HFF-Myc (cell line): ENCODE data around the gene DDX60.
A peak's percentile ranks its signal among the peaks of the same experiment; 100 is the strongest.

Experiments
- DNase-seq: peaks from one replicate; pipeline ENCODE4 v3.0.0-alpha.2; 2011; ENCODE audit warnings: low read depth; ENCODE audit errors: extremely low read depth
- H3K4me3 ChIP-seq: replicated peaks from 2 replicates; pipeline ENCODE4 v1.5.1; 2011; ENCODE audit warnings: low read depth, mild to moderate bottlenecking, control low read depth, low read length
- TF ChIP-seq, protein P1 (sequence below): IDR thresholded peaks from 2 replicates; pipeline ENCODE4 v1.5.1; 2012; ENCODE audit warnings: mild to moderate bottlenecking, low read depth, low read length, control low read depth; ENCODE audit errors: missing control alignments

The DDX60 gene

DNA sequence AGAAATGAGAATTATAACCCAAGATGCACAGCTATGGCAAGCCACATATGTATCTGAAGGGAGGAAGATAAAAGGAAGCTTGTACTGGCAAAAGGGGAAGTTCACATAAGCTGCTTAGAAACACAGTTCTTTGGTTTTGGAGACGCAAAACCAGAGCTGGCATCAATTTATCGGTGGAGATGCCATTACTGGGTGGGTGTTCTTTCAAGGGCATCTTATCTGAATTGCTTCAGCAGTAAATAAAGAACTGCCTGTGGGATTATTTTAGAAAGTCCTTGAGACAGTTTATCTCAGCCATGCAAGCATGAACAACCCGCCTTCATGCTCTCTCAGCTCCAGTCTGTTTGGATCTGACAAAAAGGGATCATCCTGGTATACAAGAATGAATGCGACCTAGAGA lies 60.8 kb downstream of the DDX60 start:
- no peak for DNase-seq
- no peak overlapping the region for H3K4me3 ChIP-seq
- TF ChIP-seq, protein P1, sequence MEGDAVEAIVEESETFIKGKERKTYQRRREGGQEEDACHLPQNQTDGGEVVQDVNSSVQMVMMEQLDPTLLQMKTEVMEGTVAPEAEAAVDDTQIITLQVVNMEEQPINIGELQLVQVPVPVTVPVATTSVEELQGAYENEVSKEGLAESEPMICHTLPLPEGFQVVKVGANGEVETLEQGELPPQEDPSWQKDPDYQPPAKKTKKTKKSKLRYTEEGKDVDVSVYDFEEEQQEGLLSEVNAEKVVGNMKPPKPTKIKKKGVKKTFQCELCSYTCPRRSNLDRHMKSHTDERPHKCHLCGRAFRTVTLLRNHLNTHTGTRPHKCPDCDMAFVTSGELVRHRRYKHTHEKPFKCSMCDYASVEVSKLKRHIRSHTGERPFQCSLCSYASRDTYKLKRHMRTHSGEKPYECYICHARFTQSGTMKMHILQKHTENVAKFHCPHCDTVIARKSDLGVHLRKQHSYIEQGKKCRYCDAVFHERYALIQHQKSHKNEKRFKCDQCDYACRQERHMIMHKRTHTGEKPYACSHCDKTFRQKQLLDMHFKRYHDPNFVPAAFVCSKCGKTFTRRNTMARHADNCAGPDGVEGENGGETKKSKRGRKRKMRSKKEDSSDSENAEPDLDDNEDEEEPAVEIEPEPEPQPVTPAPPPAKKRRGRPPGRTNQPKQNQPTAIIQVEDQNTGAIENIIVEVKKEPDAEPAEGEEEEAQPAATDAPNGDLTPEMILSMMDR = no peak

DNA sequence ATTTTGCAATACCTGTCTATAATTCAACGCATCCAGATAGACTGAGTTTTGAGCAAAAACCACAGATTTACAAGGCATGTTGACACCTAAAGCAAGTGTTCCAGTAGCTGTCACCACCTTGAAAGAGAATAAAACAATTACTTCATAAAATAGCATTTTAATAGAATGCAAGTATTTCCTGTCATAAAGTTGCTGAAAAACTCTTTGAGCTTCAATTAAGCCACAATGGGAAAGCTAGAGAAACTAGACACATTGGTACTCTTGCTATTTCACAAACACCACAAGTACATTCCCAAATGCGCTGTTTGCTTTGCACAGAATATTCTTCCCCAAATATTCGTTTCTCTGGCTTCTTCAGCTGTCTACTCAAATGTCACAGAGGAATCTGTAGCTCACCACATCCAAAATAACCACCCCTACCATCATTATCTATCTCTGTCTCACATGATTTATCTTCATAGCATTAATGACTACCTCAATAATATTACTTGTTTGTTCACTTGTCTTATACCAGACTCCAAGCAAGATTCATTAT lies 70.3 kb downstream of the DDX60 start:
- no peak overlapping the region for H3K4me3 ChIP-seq
- TF ChIP-seq, protein P1 = no peak
- DNase-seq = no peak

DNA sequence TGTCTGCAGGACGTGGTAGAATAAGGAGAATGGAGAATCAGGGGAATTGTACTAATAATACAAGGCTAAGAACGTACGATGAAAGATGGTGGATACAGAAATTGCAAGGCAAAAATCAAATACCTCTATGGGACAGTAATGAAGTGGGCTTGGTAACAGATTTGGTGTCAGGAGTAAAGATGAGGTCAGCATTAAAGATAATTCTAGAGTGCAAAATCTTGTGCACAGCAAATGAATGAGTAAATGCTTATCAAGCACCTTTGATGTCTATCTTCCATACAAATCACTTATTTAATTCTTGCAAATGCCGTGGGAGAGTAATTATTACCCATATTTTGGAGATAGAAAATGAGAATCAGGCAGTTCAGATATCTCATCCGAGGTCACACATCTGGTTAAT lies 70.9 kb downstream of the DDX60 start:
- H3K4me3 ChIP-seq = no peak overlapping the region
- TF ChIP-seq, protein P1 = no peak
- DNase-seq = no peak

DNA sequence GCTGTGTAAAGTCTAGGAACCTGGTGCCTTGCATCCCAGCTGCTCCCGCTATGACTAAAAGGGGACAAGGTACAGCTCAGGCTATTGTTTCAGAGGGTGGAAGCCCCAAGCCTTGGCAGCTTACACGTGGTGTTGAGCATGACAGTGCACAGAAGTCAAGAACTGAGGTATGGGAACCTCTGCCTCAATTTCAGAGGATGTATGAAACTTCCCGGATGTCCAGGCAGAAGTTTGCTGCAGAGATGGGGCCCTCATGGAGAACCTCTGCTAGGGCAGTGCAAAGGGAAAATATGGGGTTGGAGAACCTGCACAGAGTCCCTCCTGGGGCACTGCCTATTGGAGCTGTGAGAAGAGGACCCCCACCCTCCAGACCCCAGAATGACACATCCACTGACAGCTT lies 76.6 kb downstream of the DDX60 start:
- no peak for DNase-seq
- no peak overlapping the region for H3K4me3 ChIP-seq
- TF ChIP-seq, protein P1 = no peak

DNA sequence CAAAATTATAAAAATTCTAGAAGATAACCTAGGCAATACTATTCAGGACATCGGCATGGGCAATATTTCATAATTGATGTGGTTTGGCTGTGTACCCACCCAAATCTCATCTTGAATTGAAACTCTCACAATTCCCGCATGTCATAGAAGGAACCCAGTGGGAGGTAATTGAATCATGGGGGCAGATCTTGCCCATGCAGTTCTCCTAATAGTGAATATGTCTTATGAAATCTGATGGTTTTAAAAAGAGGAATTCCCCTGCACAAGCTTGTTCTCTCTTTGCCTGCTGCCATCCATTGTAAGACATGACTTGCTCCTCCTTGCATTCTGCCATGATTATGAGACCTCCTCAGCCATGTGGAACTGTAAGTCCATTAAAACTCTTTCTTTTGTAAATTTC lies 77.7 kb downstream of the DDX60 start:
- no peak for DNase-seq
- H3K4me3 ChIP-seq = no peak overlapping the region
- TF ChIP-seq, protein P1 = no peak

DNA sequence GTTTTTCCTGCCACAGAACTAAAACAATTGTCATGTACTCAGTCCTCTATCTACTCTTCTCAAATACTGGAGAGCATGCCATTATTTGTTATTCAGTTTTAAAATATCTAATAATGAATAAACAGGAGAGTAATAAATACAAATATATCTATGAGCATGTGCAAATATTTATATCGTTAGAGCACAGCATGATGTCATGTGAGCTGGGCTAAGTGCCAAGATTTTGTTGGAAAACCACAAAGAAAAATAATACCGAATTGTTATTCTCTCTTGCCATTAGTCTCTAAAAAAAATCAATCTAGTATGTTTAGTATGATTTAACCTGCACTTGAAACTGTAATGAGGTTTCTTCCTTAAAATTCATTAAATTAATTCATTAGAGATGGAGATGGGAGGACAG lies 97.3 kb downstream of the DDX60 start:
- DNase-seq = peak; percentile 56

More for the DNA sequence above, 97.3 kb downstream of the DDX60 start:
- TF ChIP-seq, protein P1 = no peak
- H3K4me3 ChIP-seq = no peak overlapping the region
